Measurements from ENCODE around the gene SLC48A1. TPM values are rescaled to one million over a fixed set of nuclear protein-coding genes. Genes with fewer than 3 reads are reported as not detected.

SLC48A1 gene
- polyA plus RNA-seq, 4 donors = 49.1 to 67.0 (median 58.8) TPM

- no peak for DNase-seq (ENCODE audit: low read depth in 4 of 4, low spot score in 2 of 4)
Measured at GRCh38 chr12:47744005-47744651, 28.9 kb upstream of the SLC48A1 start.

- no peak for DNase-seq (ENCODE audit: low read depth in 4 of 4, low spot score in 2 of 4)
Measured at GRCh38 chr12:47744778-47745436, 28.1 kb upstream of the SLC48A1 start.

DNA sequence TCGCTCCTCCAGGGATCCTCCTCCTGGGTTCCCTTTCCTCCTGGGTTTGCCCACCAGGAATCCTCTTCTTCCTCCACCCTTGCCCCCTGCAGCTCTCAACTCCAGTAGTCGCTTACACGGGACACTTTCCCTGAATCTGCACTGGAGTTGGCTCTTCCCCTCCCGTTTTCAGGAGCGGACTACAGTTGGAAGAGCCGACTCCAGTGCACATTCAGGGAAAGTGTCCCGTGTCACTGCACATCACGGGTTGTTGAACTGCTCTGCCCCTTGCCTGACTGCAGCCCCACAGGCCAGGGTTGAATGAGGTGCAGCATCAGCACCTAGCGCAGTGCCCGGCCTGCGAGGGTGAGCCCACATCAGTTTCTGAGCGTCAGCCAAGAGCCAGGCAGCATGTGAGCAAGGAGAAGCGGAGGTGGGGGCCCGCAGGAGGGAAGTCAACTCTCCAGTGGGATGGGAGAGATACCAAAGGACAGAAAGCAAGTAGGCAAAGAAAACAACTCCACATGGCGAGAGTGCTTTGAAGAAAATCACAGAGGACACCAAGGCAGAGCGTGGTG, 27.5 kb upstream of the SLC48A1 start:
- no peak for DNase-seq (ENCODE audit: low read depth in 4 of 4, low spot score in 2 of 4)

DNA sequence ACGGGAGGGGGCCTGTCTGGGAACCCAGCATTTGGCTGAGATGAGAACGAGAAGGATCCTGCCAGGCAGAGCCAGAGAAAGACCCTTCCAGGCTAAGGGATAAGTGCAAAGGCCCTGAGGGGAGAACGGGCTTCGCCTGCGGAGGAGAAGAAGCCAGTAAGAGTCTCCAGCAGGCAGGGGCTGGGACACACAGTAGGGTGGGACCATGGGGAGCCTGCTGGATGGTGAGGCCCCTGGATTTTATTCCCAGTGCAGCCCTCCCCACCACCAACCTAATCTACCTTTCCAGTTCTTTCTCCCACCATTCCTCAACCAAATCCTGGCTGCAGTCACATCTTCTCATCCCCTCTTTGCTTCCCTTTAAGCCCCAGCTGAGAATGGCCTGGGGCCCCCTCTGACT, 27.0 kb upstream of the SLC48A1 start:
- no peak for DNase-seq (ENCODE audit: low read depth in 4 of 4, low spot score in 2 of 4)

DNA sequence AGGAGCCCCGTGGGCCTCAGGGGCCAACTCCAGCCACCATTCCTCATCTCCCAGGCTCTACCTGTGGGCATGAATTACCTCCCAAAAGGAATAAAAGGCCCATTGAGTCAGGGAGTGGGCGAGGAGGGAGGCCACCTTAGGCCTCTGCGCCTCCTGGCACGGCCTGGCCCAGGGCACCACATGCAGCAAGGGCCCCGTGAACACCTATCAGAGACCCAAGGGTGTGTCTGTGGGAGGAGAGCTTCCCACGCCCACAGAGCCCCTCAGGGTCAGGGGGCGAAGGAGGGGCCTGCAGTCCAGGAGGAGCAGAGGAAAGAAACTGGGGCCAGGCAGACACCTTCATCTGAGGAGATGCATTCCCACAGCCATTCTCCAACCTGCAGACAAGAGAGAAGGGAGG, 26.5 kb upstream of the SLC48A1 start:
- no peak for DNase-seq (ENCODE audit: low read depth in 4 of 4, low spot score in 2 of 4)

- no peak for DNase-seq (ENCODE audit: low read depth in 4 of 4, low spot score in 2 of 4)
Measured at GRCh38 chr12:47747126-47747525, 25.9 kb upstream of the SLC48A1 start.

- no peak for DNase-seq (ENCODE audit: low read depth in 4 of 4, low spot score in 2 of 4)
Measured at GRCh38 chr12:47747596-47748506, 25.2 kb upstream of the SLC48A1 start.

DNA sequence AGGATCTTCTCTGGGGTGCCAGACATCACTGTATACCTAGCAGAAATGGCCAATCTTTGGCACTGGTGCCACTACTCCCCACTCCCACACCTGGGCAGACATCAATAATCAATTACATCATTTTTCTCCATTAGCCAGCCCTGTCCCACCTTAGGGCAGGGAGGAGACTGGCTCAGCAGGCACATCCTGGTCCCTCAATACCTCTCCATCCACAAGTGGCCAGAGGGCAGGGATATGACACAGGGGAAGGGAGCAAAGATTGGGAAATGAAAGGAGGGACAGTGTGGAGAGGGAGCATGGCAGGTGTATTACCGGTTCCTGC, 24.6 kb upstream of the SLC48A1 start:
- DNase-seq (ENCODE audit: low read depth in 4 of 4, low spot score in 2 of 4) = no peak

DNA sequence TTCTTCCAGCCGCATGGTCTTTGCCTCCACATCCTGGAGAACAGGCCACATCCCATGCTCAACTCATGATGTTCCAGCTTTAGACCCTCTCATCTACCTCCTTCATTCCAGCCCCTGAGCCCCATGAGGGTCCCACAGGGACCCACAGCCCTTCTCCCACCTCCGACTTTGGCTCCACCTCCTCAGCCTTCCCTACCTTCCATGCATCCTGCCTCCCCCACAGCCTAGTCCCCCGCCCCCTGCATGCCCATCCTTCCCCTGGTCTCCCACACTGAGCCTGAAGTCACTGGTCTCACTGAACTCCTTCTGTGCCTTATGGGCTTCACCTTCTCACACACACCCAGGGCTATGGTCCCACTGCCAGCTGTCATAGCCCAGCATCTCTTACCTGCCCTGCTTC, 24.1 kb upstream of the SLC48A1 start:
- DNase-seq (ENCODE audit: low read depth in 4 of 4, low spot score in 2 of 4) = no peak

- no peak for DNase-seq (ENCODE audit: low read depth in 4 of 4, low spot score in 2 of 4)
Measured at GRCh38 chr12:47750229-47750798, 22.7 kb upstream of the SLC48A1 start.

DNA sequence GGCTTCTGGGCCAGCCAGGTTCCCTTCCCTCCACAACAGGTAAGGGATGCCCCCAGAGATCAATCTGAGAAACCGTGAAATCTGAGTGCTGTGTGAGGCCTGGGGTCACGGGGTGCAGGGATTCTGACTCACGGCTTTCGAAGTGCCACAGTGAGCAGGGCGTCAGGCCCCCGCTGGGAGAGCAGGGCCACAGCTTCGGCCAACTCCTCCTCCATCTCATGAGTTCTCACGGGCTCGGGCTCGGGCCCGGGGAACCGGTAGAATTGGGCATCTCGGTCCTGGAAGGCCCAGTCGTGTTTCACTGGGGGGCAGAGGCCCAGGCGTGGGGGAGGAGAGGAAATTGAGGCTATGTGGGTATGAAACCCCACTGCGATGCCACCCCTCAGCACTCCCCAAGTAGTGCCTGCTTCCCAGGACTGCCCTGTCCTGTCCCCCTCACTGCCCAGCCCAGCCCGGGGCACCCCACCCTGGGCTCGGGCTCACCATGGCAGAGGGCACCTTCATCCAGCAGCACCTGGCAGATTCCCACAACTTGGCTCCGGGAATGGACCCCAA, 22.0 kb upstream of the SLC48A1 start:
- no peak for DNase-seq (ENCODE audit: low read depth in 4 of 4, low spot score in 2 of 4)

DNA sequence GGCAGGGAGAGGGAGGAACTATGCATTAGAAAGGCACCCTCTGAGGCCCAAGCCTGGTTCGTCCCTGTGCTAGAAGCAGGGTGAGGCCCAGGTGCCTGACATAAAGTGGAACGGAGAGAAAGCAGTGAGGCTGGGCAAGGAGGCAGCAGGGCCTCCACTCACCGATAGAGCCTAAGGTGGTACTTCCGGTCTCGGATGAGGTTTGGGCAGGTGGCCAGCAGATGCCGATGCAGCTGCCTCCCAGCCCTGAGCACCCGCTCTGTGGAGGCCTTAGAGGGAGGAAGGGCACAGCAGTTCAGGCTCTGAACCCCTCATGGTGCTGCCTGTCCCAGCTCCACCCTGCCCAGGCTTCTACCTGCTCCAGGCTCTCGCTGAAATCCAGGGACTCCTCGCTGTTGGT, 21.5 kb upstream of the SLC48A1 start:
- DNase-seq (ENCODE audit: low read depth in 4 of 4, low spot score in 2 of 4) = no peak

GRCh38 chr12:47752121-47752520, 20.9 kb upstream of the SLC48A1 start:
- DNase-seq (ENCODE audit: low read depth in 4 of 4, low spot score in 2 of 4) = no peak

- DNase-seq (ENCODE audit: low read depth in 4 of 4, low spot score in 2 of 4) = no peak
Measured at GRCh38 chr12:47752552-47752951, 20.5 kb upstream of the SLC48A1 start.

- no peak for DNase-seq (ENCODE audit: low read depth in 4 of 4, low spot score in 2 of 4)
Measured at GRCh38 chr12:47753021-47754001, 19.7 kb upstream of the SLC48A1 start.

DNA sequence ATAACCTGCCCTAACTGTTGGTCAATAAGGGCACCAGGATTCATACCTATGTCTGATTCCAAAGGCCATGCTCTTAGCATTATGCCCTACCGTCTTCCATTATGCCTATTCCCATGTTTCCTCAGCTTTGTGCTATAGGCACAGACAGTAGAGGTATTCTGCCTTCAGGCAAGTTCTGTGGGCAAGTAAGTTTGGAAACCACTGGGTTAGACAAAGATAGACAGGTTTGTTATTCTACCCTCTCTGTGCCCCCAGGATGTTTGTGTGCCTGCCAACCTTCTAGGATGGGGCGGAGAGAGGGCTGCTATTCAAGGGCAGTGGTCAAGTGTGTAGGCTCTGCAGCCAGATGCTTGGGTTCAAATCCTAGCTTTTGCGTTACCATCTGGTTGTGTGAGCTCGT, 18.9 kb upstream of the SLC48A1 start:
- DNase-seq (ENCODE audit: low read depth in 4 of 4, low spot score in 2 of 4) = no peak

DNA sequence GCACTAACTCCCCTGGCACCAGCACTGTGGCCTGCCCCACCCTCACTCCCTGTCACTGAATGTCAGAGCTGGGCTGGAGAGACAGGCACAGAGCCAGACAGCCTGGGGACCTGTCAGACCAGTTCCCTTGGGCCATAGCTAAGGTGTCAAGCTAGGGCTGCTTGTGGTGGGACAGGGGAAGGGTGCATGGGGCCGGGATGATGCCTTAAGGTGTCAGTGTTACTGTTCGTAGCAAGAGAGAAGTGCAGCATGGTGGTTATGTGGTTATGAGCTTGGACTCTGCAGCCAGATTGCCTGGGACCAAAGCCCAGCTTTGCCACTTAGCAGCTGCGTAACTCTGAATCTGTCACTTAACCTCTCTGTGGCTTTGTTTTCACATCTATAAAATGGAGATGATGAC, 18.2 kb upstream of the SLC48A1 start:
- no peak for DNase-seq (ENCODE audit: low read depth in 4 of 4, low spot score in 2 of 4)

- DNase-seq (ENCODE audit: low read depth in 4 of 4, low spot score in 2 of 4) = no peak
Measured at GRCh38 chr12:47755655-47756562, 17.1 kb upstream of the SLC48A1 start.

Data from left renal cortex interstitium (tissue), 4 donors.